ENCODE data around the gene MTIF3. TPM values are rescaled to one million over a fixed set of nuclear protein-coding genes. Genes with fewer than 3 reads are reported as not detected.

Gene MTIF3
- total RNA-seq, 1 donor from 2014 or later: 37.5 TPM

DNA sequence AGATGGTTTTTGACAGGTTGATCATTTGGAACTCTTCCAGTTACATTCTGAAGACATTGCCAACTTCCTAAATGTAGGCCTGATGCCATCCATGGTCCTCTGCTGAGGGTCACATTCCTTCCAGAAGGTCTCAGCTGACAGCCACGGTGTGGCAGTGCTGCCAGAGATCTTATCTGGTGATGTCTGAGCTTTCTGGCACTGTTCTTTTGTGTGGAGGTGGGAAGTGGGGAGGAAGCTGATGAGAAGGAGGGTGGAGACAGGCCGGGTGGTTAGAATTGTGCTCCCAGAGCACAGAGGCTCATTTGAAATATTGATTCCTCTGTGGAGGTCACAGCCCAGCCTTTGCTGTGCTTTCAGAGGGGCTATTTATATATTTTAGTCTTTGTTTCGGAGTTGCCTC is 16.1 kb upstream of the MTIF3 start:
- no peaks in the 10 kb centered on the region for H3K36me3 ChIP-seq
- ATAC-seq (no peak), DNase-seq (no peak)
- TF ChIP-seq, protein P1, sequence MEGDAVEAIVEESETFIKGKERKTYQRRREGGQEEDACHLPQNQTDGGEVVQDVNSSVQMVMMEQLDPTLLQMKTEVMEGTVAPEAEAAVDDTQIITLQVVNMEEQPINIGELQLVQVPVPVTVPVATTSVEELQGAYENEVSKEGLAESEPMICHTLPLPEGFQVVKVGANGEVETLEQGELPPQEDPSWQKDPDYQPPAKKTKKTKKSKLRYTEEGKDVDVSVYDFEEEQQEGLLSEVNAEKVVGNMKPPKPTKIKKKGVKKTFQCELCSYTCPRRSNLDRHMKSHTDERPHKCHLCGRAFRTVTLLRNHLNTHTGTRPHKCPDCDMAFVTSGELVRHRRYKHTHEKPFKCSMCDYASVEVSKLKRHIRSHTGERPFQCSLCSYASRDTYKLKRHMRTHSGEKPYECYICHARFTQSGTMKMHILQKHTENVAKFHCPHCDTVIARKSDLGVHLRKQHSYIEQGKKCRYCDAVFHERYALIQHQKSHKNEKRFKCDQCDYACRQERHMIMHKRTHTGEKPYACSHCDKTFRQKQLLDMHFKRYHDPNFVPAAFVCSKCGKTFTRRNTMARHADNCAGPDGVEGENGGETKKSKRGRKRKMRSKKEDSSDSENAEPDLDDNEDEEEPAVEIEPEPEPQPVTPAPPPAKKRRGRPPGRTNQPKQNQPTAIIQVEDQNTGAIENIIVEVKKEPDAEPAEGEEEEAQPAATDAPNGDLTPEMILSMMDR (IDR thresholded peaks at IDR 0.05): no peak
- H3K9me3 ChIP-seq: no peaks in the 10 kb centered on the region
- H3K4me1 ChIP-seq: no peaks in the 10 kb centered on the region
- no peak overlapping the region for H3K27ac ChIP-seq
- H3K4me3 ChIP-seq: no peak overlapping the region
- no peaks in the 10 kb centered on the region for H3K27me3 ChIP-seq (ENCODE audit: low read depth)
- intact Hi-C loops (cut with DNase I): no loop called here

DNA sequence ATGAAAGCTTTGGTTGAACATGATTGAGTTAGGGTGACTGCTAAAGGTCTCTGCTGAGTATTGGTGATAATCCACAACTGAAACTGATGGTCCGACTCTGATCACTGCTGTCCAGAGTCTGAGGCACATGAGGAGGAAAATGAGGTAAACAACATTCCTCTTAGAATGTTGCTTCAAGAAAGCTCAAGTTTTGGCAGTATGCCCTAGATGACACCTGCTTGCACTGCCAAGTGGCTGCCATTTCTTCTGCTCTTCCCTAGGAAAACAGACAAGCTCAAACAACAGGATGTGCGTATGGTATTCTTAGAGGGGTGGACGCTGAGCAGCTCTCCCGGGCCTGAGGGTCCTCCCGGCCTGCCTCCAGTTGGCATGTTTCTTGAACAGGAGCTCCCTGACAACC is 15.2 kb upstream of the MTIF3 start:
- no peaks in the 10 kb centered on the region for H3K4me1 ChIP-seq
- no peak overlapping the region for H3K27ac ChIP-seq
- ATAC-seq (no peak), DNase-seq (no peak)
- intact Hi-C loops (cut with DNase I): no loop called here
- no peaks in the 10 kb centered on the region for H3K9me3 ChIP-seq
- no peaks in the 10 kb centered on the region for H3K27me3 ChIP-seq (ENCODE audit: low read depth)
- no peaks in the 10 kb centered on the region for H3K36me3 ChIP-seq
- no peak overlapping the region for H3K4me3 ChIP-seq
- TF ChIP-seq, protein P1 (IDR thresholded peaks at IDR 0.05): no peak

DNA sequence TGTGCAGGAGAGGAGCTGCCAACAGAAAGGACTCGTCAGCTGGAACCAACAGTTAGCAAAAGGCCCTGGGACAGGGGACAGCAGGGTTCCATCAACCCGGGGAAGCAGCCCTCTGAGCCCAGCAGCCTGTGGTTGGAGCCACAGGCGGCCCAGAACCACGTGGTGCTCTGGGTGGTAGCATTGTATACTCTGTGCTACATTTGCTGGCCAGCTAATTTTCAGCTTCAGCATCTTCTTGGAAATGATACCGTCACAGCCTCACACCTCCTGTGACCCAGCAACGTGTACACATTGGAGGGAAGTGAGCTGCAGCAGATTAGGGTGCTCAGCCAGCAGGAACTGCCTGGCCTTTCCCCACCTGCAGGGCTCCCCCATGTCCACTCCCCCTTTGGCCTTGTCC is 13.1 kb upstream of the MTIF3 start:
- Histone ChIP-seq H3K9me3 (no peaks in the 10 kb centered on the region), H3K27me3 (ENCODE audit: low read depth) (no peaks in the 10 kb centered on the region), H3K4me3 (no peak overlapping the region), H3K27ac (no peak overlapping the region), H3K36me3 (no peaks in the 10 kb centered on the region), H3K4me1 (no peaks in the 10 kb centered on the region)
- intact Hi-C loops (cut with DNase I): no loop called here
- DNase-seq (no peak), ATAC-seq (no peak)
- TF ChIP-seq, protein P1 (IDR thresholded peaks at IDR 0.05): no peak

DNA sequence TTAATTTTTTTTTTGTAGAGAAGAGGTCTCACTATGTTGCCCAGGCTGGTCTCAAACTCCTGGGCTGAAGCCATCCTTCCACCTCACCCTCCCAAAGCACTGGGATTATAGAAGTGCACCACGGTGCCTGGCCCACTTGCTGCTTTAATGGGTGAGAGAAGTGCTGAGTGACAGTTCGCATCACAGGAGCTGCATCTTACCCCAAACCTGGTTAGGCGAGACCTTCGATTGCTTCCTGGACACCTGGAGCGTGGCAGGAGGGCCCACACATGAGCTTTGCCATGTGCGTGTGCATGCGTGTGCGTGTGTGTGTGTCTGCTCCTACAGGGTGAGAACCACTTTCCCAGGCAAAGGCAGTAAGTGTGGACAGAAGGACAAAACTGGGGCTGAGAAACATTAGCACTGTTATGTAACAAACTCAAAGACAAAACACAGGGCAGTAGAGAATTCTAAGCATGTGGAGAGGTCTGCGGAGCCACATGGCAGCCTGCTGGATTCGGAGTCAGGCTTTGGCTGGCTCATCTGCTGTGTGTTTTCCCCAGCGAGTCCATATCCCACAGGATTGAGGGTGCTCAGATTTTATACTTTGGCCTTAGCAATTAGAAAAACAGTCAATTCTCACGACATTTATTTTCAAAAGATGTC is 11.7 kb upstream of the MTIF3 start:
- no peaks in the 10 kb centered on the region for H3K36me3 ChIP-seq
- intact Hi-C loops (cut with DNase I): no loop called here
- peak; percentile 25 to 44 for ATAC-seq

DNA sequence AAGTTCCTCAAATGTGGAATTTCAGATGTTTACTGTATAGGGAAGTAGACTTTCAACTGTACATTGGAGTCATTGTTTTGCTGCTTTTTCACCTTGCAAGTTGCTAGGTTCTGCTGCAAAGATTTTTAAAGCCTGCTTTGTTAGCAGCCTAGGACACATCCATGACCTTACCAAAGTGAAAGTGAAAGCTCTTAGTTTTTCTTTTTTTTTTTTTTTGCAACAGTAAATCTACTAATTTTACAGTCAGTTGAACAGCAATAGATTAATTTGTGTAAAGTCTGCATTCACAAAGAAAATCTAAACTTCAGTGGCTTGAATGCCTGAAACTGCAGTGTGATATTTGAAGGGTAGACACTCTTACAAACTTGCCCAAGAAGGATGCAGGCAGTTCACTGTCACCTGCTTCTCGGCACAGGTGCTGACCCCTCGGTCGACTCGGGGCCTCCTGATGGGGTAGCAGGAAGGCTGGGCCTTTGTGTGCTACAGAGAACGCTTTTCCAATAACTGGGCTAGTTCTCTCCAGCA is 5.0 kb upstream of the MTIF3 start:
- DNase-seq (no peak), ATAC-seq (no peak)
- TF ChIP-seq, protein P1 (IDR thresholded peaks at IDR 0.05): no peak
- Histone ChIP-seq H3K9me3 (no peaks in the 10 kb centered on the region), H3K27me3 (ENCODE audit: low read depth) (no peaks in the 10 kb centered on the region), H3K27ac (peak overlapping the region; percentile 51), H3K4me1 (peaks cover 20% of the 10 kb centered on the region), H3K36me3 (no peaks in the 10 kb centered on the region), H3K4me3 (peak overlapping the region; percentile 41)
- intact Hi-C loops (cut with DNase I): no loop called here

More for the DNA sequence above, 11.7 kb upstream of the MTIF3 start:
- Histone ChIP-seq H3K27ac (no peak overlapping the region), H3K4me1 (no peaks in the 10 kb centered on the region), H3K9me3 (no peaks in the 10 kb centered on the region), H3K27me3 (ENCODE audit: low read depth) (no peaks in the 10 kb centered on the region), H3K4me3 (no peak overlapping the region)
- DNase-seq: no peak
- TF ChIP-seq, protein P1 (IDR thresholded peaks at IDR 0.05): no peak
